SU-DHL-6 (cell line): Measurements from ENCODE around the gene ITPR2.

Source experiments
- EZH2phosphoT487 ChIP-seq: fragments of 200-600 bp; sonication (generic), shearing (Covaris generic); conservative IDR thresholded peaks from 2 replicates; pipeline ENCODE4 v1.6.1; 2018; ENCODE audit warnings: mild to moderate bottlenecking, antibody characterized with exemption, low read length, moderate library complexity, mixed read lengths
- TF ChIP-seq, protein P1 (sequence below): fragments of 200-600 bp; sonication (generic); IDR thresholded peaks from one replicate; pipeline ENCODE4 v1.5.1; 2017; ENCODE audit warnings: antibody characterized with exemption, mild to moderate bottlenecking, low read length, moderate library complexity; ENCODE audit not compliant: insufficient read depth, poor library complexity, severe bottlenecking

DNA sequence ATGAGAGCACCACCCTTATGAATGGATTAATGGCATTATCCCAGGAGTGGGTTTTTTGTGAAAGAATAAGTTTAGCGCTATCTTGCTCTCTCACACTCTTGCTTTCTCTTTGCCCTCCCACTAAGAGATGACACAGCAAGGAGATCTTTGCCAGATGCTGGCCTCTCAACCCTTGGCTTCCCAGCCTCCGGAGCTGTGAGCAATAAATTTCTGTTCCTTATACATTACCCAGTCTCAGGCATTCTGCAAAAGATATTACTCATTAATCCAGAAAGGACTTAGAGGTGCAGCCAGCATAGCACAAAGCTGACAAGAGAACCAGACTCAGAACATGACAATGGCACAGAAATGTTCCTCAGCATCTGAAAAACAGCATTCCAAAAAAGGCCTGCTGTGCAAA, 190.6 kb downstream of the ITPR2 start:
- TF ChIP-seq, protein P1, sequence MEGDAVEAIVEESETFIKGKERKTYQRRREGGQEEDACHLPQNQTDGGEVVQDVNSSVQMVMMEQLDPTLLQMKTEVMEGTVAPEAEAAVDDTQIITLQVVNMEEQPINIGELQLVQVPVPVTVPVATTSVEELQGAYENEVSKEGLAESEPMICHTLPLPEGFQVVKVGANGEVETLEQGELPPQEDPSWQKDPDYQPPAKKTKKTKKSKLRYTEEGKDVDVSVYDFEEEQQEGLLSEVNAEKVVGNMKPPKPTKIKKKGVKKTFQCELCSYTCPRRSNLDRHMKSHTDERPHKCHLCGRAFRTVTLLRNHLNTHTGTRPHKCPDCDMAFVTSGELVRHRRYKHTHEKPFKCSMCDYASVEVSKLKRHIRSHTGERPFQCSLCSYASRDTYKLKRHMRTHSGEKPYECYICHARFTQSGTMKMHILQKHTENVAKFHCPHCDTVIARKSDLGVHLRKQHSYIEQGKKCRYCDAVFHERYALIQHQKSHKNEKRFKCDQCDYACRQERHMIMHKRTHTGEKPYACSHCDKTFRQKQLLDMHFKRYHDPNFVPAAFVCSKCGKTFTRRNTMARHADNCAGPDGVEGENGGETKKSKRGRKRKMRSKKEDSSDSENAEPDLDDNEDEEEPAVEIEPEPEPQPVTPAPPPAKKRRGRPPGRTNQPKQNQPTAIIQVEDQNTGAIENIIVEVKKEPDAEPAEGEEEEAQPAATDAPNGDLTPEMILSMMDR, result no peak
- TF ChIP-seq EZH2phosphoT487, result no peak
